ENCODE results near the gene CCDC107.

GRCh38 chr9:35706951-35707350 lies 48.9 kb downstream of the CCDC107 start:
- TF ChIP-seq CTCF (tag by site-specific recombination; IDR thresholded peaks at IDR 0.05): no peak
- no peak for TF ChIP-seq REST (tag by site-specific recombination; IDR thresholded peaks at IDR 0.05)
- TF ChIP-seq YY1 (tag by site-specific recombination; IDR thresholded peaks at IDR 0.05): no peak
- TF ChIP-seq ZNF248 (tag by site-specific recombination; IDR thresholded peaks at IDR 0.05): no peak
- TF ChIP-seq ZNF274 (IDR thresholded peaks at IDR 0.05; ENCODE audit: low read length): no peak
- no peak for TF ChIP-seq ZNF274 (tag by site-specific recombination; IDR thresholded peaks at IDR 0.05; ENCODE audit: borderline replicate concordance)

Data from HEK293 (cell line).